HEK293 (cell line): ENCODE data around the gene KRT80.

Source experiments
- ELK4 ChIP-seq: IDR thresholded peaks from 2 replicates; pipeline ENCODE4 v1.6.1; 2011; ENCODE audit warnings: mild to moderate bottlenecking, low read depth, low read length, borderline replicate concordance
- GLIS1 ChIP-seq: fragments of 450-650 bp; formaldehyde crosslinking; IDR thresholded peaks from 2 replicates; pipeline ENCODE4 v1.5.1; 2016; ENCODE audit warnings: missing biosample characterization, missing genetic modification characterization
- IKZF3 ChIP-seq: fragments of 450-650 bp; IDR thresholded peaks from 2 replicates; pipeline ENCODE4 v1.5.0; 2018; ENCODE audit warnings: missing biosample characterization, mild to moderate bottlenecking, missing genetic modification characterization, moderate library complexity
- TRIM28 ChIP-seq: IDR thresholded peaks from 2 replicates; pipeline ENCODE4 v1.6.1; 2011; ENCODE audit warnings: low read length, control low read depth, borderline replicate concordance
- ZBTB1 ChIP-seq: fragments of 450-650 bp; formaldehyde crosslinking; IDR thresholded peaks from 2 replicates; pipeline ENCODE4 v1.5.1; 2016; ENCODE audit warnings: missing biosample characterization, missing genetic modification characterization
- ZBTB21 ChIP-seq: fragments of 450-650 bp; formaldehyde crosslinking; IDR thresholded peaks from 2 replicates; pipeline ENCODE4 v1.5.1; 2017; ENCODE audit warnings: missing biosample characterization, missing genetic modification characterization
- ZBTB48 ChIP-seq: fragments of 450-650 bp; formaldehyde crosslinking; IDR thresholded peaks from 2 replicates; pipeline ENCODE4 v1.5.1; 2016; ENCODE audit warnings: missing biosample characterization, missing genetic modification characterization
- ZBTB6 ChIP-seq: fragments of 450-650 bp; formaldehyde crosslinking; IDR thresholded peaks from 2 replicates; pipeline ENCODE4 v1.5.1; 2017; ENCODE audit warnings: missing biosample characterization, missing genetic modification characterization
- ZFP41 ChIP-seq: fragments of 450-650 bp; formaldehyde crosslinking; IDR thresholded peaks from 2 replicates; pipeline ENCODE4 v1.5.1; 2016; ENCODE audit warnings: missing biosample characterization, missing genetic modification characterization, borderline replicate concordance
- ZNF138 ChIP-seq: fragments of 450-650 bp; formaldehyde crosslinking; IDR thresholded peaks from 2 replicates; pipeline ENCODE4 v1.5.1; 2016; ENCODE audit warnings: missing biosample characterization, missing genetic modification characterization, borderline replicate concordance
- ZNF157 ChIP-seq: fragments of 450-650 bp; formaldehyde crosslinking; IDR thresholded peaks from 2 replicates; pipeline ENCODE4 v1.5.1; 2016; ENCODE audit warnings: missing biosample characterization, missing genetic modification characterization
- ZNF433 ChIP-seq: fragments of 450-650 bp; formaldehyde crosslinking; IDR thresholded peaks from 2 replicates; pipeline ENCODE4 v1.5.1; 2016; ENCODE audit warnings: missing biosample characterization, missing genetic modification characterization, low read depth
- ZNF623 ChIP-seq: fragments of 450-650 bp; formaldehyde crosslinking; IDR thresholded peaks from 2 replicates; pipeline ENCODE4 v1.5.1; 2016; ENCODE audit warnings: missing biosample characterization, missing genetic modification characterization
- ZNF626 ChIP-seq: fragments of 450-650 bp; sonication (Bioruptor Pico); formaldehyde crosslinking; IDR thresholded peaks from 2 replicates; pipeline ENCODE4 v1.5.1; 2018; ENCODE audit warnings: missing biosample characterization, missing genetic modification characterization, inconsistent platforms
- ZNF747 ChIP-seq: fragments of 450-650 bp; formaldehyde crosslinking; IDR thresholded peaks from 2 replicates; pipeline ENCODE4 v1.5.1; 2016; ENCODE audit warnings: missing biosample characterization, missing genetic modification characterization
- ZNF777 ChIP-seq: fragments of 450-650 bp; formaldehyde crosslinking; IDR thresholded peaks from 2 replicates; pipeline ENCODE4 v1.5.1; 2017; ENCODE audit warnings: missing biosample characterization, missing genetic modification characterization, borderline replicate concordance
- ZNF792 ChIP-seq: fragments of 450-650 bp; formaldehyde crosslinking; IDR thresholded peaks from 2 replicates; pipeline ENCODE4 v1.5.1; 2016; ENCODE audit warnings: missing biosample characterization, missing genetic modification characterization

The KRT80 gene

GRCh38 chr12:52119398-52120254 lies 72.2 kb downstream of the KRT80 start (continued):
- TF ChIP-seq ZNF777 (tag by site-specific recombination): no peak
- TF ChIP-seq ZNF138 (tag by site-specific recombination): no peak
- TF ChIP-seq ZNF433 (tag by site-specific recombination): no peak
- TF ChIP-seq TRIM28: no peak
- TF ChIP-seq ZNF747: no peak
- no peak for TF ChIP-seq ZBTB21 (tag by site-specific recombination)
- no peak for TF ChIP-seq ZBTB1 (tag by site-specific recombination)
- no peak for TF ChIP-seq ZNF792 (tag by site-specific recombination)
- no peak for TF ChIP-seq ZNF157 (tag by site-specific recombination)
- peak; percentile 32; the same call in 1 of the 2 replicates for TF ChIP-seq GLIS1 (tag by site-specific recombination)
- TF ChIP-seq ZNF623 (tag by site-specific recombination): no peak
- TF ChIP-seq ZNF626: no peak
- TF ChIP-seq ELK4: no peak
- 0 out of 2 replicates have a peak, but pooled peaks have one; percentile 22 for TF ChIP-seq ZBTB48 (tag by site-specific recombination)
- 0 out of 2 replicates have a peak, but pooled peaks have one; percentile 22 for TF ChIP-seq IKZF3
- TF ChIP-seq ZFP41 (tag by site-specific recombination): no peak
- TF ChIP-seq ZBTB6 (tag by site-specific recombination): no peak
- TF ChIP-seq, all 188 proteins: peak for 4
